Right lobe of liver (tissue), 4 donors: ENCODE results near the gene TRMO.

Experiments
- POLR2A ChIP-seq: fragments of 450-650 bp; IDR thresholded peaks from one replicate; pipeline ENCODE4 v1.6.1; 2017; ENCODE audit warnings: antibody characterized with exemption, mild to moderate bottlenecking
- TF ChIP-seq, protein P1 (sequence below), 4 donors: fragments of 200-600 bp in 3 of 4; fragments of 450-650 bp in 1 of 4; IDR thresholded peaks; one replicate each; pipeline versions ENCODE4 v1.5.1 to v1.8.0; 2016 to 2022; ENCODE audit warnings: antibody characterized with exemption in 4 of 4, mild to moderate bottlenecking in 2 of 4
- donor health status: DM: no; HTN: no; CAD: no.
- donor health status: DM: no; HTN: no; CAD: no.
- donor health status: DM: no; HTN: yes; CAD: no.

DNA sequence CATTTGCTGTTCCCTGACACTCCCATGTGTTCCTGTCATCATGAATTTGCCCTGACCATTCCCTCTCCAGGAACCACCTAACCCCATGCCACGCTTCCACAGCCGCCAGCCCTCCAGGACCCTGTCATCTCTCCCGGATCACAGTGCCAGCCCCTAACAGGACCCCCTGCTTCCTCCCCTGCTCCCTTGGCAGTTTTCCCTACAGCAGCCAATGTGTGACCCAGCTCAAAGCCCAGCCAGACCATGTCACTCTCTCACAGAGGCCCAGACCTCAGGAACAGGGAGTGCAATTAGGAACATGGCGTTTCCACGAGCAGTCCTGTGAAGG lies 61.2 kb downstream of the TRMO start:
- no peak for TF ChIP-seq POLR2A
- TF ChIP-seq, protein P1, sequence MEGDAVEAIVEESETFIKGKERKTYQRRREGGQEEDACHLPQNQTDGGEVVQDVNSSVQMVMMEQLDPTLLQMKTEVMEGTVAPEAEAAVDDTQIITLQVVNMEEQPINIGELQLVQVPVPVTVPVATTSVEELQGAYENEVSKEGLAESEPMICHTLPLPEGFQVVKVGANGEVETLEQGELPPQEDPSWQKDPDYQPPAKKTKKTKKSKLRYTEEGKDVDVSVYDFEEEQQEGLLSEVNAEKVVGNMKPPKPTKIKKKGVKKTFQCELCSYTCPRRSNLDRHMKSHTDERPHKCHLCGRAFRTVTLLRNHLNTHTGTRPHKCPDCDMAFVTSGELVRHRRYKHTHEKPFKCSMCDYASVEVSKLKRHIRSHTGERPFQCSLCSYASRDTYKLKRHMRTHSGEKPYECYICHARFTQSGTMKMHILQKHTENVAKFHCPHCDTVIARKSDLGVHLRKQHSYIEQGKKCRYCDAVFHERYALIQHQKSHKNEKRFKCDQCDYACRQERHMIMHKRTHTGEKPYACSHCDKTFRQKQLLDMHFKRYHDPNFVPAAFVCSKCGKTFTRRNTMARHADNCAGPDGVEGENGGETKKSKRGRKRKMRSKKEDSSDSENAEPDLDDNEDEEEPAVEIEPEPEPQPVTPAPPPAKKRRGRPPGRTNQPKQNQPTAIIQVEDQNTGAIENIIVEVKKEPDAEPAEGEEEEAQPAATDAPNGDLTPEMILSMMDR (IDR thresholded peaks at IDR 0.05), result no peak
